HG03097 (cell line): Measurements from ENCODE around the gene PPM1D.
"Not testable (repeated sequence)": the region's sequence is repeated elsewhere in the genome, so short reads cannot be mapped to it uniquely, and the experiment has no call there.

Experiments
- ATAC-seq: cut with Tn5 transposase; IDR thresholded peaks from one replicate; pipeline ENCODE4 v1.9.1; 2021; ENCODE audit not compliant: unreplicated experiment, low FRiP score

Gene PPM1D

DNA sequence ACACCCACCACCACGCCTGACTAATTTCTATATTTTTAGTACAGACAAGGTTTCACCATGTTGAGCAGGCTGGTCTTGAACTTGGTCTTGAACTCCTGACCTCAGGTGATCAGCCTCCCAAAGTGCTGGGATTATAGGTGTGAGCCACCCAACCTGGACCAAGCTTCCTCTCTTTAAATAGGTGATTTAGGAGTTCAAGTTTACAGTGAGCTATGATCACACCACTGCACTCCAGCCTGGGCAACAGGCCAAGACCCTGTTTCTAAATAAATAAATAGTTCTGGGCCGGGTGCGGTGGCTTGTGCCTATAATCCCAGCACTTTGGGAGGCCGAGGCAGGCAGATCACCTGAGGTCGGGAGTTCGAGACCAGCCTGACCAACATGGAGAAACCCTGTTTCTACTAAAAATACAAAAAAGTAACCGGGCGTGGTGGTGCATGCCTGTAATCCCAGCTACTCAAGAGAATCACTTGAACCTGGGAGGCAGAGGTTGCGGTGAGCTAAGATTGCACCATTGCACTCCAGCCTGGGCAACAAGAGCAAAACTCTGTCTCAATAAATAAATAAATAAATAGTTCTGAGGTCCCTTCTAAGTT is 6.5 kb upstream of the PPM1D start:
- ATAC-seq: not testable (repeated sequence)

GRCh38 chr17:60594170-60594569 is 5.8 kb upstream of the PPM1D start:
- not testable (repeated sequence) for ATAC-seq

- no peak for ATAC-seq
Observed at GRCh38 chr17:60594734-60595133, 5.3 kb upstream of the PPM1D start.

GRCh38 chr17:60597297-60597696 is 2.7 kb upstream of the PPM1D start:
- no peak for ATAC-seq

GRCh38 chr17:60598001-60598736 is 1.8 kb upstream of the PPM1D start:
- ATAC-seq: no peak

DNA sequence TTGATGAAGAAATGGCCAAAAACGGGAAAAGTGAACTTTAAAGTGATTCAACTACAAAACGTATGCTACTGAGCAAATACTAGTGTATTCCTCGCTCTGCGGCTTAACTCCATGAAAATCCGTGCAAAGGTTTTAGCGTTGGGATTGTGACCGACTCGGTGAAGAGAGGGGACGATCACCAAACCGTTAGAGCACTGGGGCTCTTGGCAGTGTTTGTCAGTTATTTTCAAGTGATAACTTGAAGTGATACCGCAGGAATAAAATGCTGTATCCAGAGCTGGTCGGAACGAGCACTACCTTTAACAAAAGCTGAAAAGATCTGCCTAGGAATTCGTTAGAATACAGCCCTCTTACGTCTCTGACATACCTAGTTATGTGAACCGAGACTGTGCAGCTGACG is 773 bp upstream of the PPM1D start:
- no peak for ATAC-seq

DNA sequence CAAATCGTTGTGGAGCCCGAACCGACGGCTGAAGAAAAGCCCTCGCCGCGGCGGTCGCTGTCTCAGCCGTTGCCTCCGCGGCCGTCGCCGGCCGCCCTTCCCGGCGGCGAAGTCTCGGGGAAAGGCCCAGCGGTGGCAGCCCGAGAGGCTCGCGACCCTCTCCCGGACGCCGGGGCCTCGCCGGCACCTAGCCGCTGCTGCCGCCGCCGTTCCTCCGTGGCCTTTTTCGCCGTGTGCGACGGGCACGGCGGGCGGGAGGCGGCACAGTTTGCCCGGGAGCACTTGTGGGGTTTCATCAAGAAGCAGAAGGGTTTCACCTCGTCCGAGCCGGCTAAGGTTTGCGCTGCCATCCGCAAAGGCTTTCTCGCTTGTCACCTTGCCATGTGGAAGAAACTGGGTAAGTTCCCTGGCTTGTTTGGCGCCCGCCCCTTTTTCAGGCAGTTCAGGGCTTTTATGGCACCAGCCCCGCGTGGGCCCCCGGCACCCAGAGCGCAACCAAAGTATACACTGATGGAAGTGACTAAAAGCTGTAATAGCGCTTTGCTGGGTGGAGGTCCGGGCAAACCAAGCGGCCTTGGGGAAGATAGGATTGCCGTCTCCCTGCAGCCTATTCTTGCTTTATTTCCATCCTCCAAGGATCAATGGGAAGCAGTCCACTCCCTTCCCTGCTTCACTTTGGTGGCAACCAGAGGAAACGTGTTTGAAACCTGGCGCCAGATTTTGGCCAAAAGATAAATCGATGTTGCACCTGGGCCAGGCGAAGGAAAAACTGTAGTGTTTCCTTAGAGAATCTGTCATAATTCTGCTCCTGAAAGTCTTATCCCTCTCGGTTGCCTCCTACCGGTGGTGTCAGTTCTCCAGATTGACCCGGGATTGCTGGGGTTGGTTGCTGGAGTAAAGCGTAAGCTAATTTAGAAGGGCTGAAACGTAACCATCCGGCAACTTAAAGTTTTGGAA is 775 bp downstream of the PPM1D start:
- peak; percentile 11 for ATAC-seq

DNA sequence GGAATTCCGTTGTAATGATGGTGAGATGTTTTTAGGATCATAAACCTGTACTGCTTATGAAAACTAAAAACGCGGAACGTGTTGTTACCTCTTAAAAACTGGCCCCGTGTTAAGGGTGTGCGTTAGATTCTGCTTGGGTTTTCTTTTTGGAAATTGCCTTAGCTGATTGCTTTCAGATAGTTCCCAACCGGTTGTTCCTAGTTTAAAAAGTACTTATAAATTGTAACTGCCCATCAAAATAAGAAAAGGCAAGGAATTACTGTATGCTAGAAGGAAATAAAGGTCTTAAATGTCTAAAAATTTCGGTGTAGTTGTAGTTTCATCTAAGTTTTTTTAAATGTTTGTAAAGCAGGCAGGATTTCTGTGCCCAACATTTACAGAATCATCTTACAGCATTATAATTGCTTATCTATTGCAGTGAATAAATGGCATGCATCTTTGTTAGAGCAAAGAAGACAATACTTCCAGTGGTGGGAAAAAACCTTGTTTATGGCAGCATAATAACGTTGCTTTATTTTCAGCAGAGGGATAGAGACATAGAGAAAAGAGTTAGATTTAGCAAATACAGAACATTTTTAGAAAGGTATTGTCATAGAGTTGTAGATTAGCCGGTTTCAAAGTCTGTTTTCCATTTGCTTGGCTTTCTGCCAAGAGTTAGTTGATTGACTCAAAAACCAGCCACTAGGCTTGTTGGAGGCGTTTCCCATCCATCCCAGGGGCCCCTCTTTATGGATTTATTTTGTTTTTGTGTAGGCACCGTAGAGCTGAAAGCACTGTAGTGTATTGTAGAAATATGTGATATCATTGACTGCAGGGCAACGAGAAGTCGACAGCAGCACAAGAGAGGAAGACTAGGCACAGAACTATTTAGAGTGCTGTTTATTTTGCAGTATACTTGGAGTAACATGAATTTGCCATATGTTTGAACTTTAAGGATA is 1.7 kb downstream of the PPM1D start:
- no peak for ATAC-seq

DNA sequence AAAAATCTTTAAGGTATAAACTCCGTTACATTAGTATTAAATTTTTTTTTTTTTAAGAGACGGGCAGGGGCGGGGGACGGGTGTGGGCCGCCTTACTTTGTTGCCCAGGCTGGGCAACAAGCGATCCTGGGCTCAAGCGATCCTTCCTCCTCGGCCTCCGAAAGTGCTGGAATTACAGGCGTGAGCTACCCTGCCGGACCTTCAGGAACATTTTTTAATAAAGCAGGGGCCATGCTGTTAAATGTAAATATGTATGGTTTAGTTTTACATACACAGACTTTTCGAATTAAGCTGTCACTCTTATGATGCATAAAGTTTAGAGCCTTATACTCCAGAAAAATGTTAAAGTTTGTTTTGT is 2.4 kb downstream of the PPM1D start:
- no peak for ATAC-seq

GRCh38 chr17:60602871-60603270 is 2.9 kb downstream of the PPM1D start:
- ATAC-seq: no peak

GRCh38 chr17:60603477-60603876 is 3.5 kb downstream of the PPM1D start:
- ATAC-seq: not testable (repeated sequence)

GRCh38 chr17:60604686-60605334 is 4.8 kb downstream of the PPM1D start:
- no peak for ATAC-seq

DNA sequence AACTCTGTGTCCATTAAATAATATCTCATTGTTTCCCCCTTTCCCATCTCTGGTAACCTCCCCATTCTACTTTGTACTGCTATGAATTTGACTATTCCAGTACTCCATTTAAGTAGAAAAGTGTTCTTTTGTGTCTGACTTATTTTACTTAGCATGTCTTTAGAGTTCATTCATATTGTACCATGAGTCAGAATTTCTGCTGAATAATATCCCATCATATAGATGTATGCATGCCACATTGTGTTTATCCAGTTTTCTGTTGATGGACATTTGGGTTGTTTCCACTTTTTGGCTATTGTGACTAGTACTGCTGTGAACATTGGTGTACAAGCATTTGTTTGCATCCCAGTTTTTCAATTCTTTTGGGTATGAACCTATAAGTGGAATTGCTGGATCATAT is 6.0 kb downstream of the PPM1D start:
- no peak for ATAC-seq

DNA sequence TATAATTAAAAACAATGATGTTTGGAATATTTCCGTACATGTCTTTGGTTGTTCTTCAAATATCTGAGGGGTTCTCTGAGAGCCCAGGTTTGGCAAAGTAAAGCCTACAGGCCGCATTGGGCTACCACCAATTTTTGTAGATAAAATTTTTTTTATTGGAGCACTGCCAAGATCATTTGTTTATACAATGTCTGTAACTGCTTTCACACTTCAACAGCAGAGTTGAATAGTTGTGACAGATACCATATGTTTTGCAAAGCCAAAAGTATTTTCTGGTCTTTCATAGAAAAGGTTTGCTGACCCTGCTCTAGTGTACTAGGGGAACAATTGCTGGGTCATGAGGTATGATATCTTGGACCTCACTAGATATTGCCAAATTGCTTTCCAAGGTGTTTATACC is 10.5 kb downstream of the PPM1D start:
- no peak for ATAC-seq

DNA sequence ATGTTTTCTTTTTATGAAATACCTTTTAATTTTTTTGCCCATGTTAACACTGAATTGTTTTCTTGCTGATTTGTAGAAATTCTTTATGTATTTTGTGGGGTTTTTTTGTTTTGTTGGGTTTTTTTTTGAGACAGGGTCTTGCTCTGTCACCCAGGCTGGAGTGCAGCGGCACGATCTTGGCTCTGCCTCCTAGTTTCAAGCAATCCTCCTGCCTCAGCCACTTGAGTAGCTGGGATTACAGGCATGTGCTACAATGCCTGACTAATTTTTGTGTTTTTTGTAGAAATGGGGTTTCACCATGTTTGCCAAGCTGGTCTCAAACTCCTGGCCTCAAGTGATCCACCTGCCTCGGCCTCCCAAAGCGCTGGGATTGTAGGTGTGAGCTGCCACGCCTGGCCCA is 11.3 kb downstream of the PPM1D start:
- ATAC-seq: not testable (repeated sequence)

- ATAC-seq: no peak
Observed at GRCh38 chr17:60613325-60613724, 13.3 kb downstream of the PPM1D start.

DNA sequence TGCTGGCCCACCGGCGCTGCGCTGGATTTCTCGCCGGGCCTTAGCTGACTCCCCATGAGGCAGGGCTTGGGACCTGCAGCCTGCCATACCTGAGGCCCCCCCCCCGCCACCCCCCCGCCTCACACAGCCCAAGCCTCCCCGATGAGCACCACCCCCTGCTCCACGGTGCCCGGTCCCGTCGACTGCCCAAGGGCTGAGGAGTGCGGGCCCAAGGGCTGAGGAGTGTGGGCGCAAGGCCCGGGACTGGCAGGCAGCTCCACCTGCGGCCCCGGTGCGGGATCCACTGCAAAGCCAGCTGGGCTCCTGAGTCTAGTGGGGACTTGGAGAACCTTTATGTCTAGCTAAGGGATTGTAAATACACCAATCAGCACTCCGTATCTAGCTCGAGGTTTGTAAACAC is 13.8 kb downstream of the PPM1D start:
- not testable (repeated sequence) for ATAC-seq

GRCh38 chr17:60614247-60614646 is 14.3 kb downstream of the PPM1D start:
- ATAC-seq: not testable (repeated sequence)

GRCh38 chr17:60615108-60615507 is 15.1 kb downstream of the PPM1D start:
- ATAC-seq: no peak

DNA sequence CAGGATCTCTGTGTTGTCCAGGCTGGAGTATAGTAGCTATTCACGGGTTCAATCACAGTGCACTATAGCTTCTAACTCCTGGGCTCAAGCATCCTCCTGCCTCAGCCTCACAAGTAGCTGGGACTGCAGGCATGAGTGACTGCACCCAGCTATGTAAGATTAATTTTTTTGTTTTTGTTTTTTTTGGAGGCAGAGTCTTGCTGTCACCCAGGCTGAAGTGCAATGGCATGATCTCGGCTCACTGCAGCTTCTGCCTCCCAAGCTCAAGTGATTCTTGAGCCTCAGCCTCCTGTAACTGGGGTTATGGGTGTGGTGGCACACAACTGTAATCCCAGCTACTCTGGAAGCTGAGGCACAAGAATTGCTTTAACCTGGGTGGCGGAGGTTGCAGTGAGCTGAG is 15.8 kb downstream of the PPM1D start:
- ATAC-seq: no peak
